NCI-H2029 (cell line): ENCODE data around the gene KRT75.

Source experiments
- DNase-seq: peaks from one replicate; lab custom pipeline; 2025; lab: John Stamatoyannopoulos, UW

KRT75 gene

GRCh38 chr12:52439845-52440244 lies 5.7 kb upstream of the KRT75 start:
- DNase-seq, result no peak

- no peak for DNase-seq
Measured at GRCh38 chr12:52439420-52439819, 5.2 kb upstream of the KRT75 start.

GRCh38 chr12:52438305-52439301 lies 4.4 kb upstream of the KRT75 start:
- DNase-seq, result no peak

GRCh38 chr12:52437508-52437907 lies 3.3 kb upstream of the KRT75 start:
- DNase-seq, result no peak

GRCh38 chr12:52436828-52437474 lies 2.8 kb upstream of the KRT75 start:
- no peak for DNase-seq

DNA sequence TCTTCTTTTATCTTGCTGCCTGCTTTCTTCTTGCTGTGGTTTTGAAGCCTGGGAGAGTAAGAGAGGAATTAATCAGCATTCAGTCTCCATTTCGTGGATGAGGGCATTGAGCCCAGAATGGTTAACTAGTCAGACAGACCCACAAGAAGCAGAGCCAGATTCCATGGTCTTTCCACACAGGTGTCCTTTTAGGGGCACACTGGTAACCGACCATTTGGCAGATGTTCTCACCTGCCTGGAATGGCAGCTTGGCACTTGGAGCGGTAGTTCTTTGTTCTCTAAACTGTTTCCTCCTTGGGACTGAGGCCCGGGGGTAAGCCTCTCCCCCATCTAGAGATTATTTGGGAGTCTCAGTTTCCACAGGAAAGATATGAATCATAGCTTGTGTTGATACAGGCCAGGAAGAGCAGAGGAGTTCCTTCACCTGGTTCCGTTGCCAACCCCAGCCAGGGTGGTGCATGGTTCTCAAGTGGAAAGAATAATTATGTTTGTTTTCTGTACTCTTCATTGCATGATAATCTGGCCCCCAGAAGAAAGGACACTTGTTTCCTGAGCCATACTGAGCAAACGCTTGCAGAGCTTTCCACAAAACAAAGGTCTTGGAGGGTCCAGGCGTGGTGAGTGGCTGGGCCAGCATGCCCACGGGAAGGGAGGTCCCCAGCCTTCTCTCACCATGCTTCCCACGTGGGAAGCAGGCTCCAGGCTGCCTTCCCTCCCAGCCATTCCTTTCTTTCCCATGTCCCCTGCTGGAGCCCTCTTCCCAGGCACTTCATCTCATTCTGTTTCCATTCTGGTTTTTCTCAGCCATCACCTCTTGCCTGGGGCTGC lies 2.0 kb upstream of the KRT75 start:
- DNase-seq, result peak; percentile 76

DNA sequence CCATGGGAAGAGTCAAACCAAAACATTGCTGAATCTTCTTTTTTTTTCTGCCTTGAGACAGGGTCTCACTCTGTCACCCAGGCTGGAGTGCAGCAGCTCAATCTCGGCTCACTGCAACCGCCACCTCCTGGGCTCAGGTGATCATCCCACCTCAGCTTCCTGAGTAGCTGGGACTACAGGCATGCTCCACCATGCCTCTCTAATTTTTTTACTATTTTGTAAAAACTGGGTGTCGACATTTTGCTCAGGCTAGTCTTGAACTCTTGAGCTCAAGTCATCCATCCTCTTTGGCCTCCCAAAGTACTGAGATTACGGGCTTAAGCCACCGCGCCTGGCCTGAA lies 1.5 kb upstream of the KRT75 start:
- DNase-seq, result no peak

DNA sequence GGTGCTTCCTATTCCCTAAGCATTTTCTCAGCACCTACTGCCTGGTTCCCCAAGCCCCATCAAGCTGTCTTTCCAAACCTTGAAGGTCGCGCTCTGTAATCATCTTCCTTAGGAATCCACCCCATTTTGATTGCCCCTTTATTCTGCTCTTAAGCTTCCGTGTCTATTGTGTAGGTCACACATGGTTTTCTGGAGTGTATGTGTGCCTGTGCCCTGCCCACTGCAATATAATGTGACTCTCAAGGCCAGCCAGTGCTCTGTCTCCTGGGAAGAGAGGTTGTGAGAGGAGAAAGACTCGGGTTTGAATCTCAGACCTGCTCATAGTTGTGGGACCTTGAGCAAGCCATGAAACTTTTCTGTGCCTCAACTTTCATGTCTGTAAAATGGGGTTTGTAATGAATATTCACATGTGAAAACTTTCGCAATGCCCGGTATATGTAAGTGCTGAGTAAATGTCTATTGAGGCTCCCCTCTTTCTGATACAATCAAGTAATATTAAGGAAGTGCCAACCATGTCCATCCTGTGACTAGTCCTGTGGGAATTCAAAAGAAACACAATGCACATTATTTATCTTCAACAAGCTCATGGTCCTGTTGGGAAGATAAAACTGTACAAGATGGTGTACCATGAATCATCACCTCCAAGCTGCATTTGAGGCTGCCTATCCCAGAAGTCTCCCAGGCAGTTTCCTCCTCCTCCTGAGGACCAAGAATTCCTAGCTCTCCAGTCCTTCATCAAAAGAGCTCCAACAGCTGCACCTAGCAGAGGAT lies 774 bp upstream of the KRT75 start:
- DNase-seq, result no peak

- DNase-seq, result no peak
Measured at GRCh38 chr12:52433501-52434080, 580 bp downstream of the KRT75 start.

DNA sequence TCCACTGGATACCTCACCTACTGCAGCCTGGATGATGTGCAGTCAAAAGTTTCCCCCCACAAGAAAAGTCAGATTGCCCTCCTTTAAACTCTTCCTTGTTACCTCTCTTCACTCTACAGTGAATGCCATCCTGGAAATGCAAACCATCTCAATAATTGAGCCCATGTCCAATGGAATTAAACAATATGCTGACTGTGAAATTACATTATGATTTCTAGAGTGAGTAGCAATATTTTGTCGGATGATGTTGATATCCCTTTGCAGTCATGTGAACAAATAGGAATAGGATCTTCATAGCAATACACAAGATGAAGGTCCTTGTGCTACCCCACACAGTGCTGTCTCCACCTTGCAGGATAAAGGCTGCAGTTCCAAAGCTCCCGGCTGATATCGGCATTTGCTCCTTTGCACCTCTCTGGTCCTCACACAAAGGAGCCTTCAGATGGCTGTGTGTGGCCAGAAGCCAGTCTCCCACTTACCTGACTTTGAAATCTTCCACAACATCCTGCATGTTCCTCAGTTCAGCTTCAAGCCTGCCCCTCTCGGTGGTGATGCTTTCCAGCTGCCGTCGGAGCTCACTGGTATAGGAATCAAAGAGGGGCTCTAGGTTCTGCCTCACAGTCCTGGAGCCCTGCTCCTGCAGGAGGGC lies 1.5 kb downstream of the KRT75 start:
- DNase-seq, result no peak

DNA sequence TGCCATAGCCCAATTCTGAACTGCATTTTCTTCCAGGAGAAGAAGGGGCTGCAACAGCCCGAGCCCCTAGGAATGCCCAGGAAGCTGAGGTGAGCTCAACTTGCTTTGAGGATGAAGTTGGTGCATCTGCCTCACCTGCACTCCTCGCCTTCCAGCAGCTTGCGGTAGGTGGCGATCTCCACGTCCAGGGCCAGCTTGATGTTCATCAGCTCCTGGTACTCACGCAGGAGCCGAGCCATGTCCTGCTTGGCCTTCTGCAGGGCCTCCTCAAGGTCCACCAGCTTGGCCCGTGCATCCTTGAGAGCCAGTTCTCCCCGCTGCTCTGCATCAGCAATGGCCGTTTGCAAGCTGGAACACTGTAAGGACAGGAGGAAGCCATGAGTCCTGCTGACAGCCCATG lies 6.0 kb downstream of the KRT75 start:
- DNase-seq, result no peak

DNA sequence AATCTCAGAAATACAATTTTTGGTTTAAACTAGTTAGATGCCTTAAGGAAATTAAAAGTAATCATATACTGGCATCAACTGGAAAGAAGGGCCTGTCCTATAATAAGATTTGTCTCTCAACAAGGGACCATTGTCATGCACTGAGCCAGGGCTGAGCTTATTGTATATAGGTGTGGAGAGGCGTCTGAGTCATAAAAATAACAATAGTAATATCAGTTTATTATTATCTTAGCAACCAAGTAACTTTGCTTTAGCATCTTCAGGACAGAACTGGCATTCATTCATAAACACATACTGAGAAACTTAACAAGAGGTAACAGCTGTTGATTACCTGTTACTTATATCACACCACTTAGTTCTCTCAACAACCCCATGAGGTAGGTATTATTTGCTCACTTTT lies 7.1 kb downstream of the KRT75 start:
- DNase-seq, result no peak

DNA sequence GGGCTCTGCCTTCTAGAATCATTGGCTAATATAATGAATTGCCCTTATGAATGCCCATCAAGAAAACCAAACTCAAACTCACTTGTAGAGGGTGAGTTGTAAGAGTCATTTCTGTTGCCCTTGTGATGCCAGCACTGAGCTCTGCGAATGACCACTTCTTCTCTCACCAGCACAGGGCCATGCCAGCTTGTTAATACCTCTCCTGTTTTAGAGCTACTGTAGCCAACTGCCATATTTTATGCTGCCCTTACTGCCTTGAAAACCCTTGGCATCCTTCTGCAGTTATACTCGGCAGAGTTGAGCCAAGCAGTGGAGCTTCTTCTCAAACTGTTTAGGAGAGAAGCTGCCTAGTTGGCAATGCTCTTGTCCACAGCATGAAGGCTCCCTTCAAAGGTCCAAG lies 8.1 kb downstream of the KRT75 start:
- no peak for DNase-seq

GRCh38 chr12:52425466-52425865 lies 8.7 kb downstream of the KRT75 start:
- DNase-seq, result no peak

GRCh38 chr12:52423661-52424500 lies 10.3 kb downstream of the KRT75 start:
- DNase-seq, result peak; percentile 47

GRCh38 chr12:52423035-52423434 lies 11.1 kb downstream of the KRT75 start:
- no peak for DNase-seq

GRCh38 chr12:52419656-52420055 lies 14.5 kb downstream of the KRT75 start:
- DNase-seq, result no peak

DNA sequence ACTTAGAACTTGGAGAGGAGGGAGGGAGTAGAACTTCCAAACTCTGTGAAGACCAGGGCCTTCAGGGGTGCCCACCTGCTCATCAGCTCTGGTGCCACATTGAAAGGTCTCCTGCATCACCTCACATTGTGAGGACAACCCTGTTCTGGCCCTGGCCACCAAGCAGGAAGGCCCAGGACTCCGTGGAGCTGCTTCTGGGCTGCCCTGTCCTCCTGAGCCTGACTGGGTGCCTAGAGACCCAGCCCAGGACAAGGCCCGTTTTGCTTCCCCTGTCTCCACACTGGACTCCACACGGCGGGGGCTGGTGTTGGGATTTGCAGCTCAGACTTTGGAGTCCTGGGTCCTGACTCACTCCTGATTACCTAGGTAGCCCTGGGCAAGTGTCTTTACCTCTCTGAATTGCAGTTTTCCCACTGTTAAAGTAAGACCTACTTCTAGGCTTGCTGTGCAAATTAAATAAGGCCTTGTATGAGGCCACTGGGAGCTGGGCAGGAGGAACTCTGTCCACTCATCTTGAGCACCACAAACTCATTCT lies 15.5 kb downstream of the KRT75 start:
- DNase-seq, result no peak

- peak; percentile 66 for DNase-seq
Measured at GRCh38 chr12:52417740-52418139, 16.4 kb downstream of the KRT75 start.

DNA sequence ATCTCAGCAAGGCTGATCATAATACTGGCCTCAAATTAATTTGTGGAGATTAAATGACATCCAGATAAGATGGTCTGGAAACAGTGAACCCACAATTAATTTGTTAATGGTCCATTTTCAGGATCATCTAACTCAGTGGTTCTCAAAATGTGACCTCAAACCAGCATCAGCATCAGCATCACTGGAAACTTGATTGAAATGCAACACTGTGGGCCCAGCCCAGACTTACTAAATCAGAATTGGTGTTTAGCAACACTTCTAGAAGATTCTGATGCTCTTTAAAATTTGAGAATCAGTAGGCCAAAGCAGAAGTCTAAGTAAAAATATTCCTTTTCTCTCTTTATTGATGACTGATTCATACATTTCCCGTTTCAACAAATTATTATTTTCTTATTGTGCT lies 17.4 kb downstream of the KRT75 start:
- DNase-seq, result no peak
